GM12878 (cell line): ENCODE results near the gene ZMIZ1.

ENCODE experiments used
- FOXM1 ChIP-seq: IDR thresholded peaks from 2 replicates; pipeline ENCODE4 v1.6.1; 2012; ENCODE audit warnings: low read depth, mild to moderate bottlenecking, inconsistent platforms, low read length, moderate library complexity
- ZNF274 ChIP-seq: IDR thresholded peaks from one replicate; pipeline ENCODE4 v1.8.0; 2011; ENCODE audit not compliant: insufficient read length, insufficient read depth
- TF ChIP-seq, protein P1 (sequence below), 3 experiments: IDR thresholded peaks in 2 of 3; conservative IDR thresholded peaks in 1 of 3; 2 replicates each; pipeline ENCODE4 v1.5.1; 2011; ENCODE audit warnings: low read depth in 3 of 3, low read length in 3 of 3, mild to moderate bottlenecking in 3 of 3, control low read depth in 2 of 3, moderate library complexity in 2 of 3, inconsistent platforms in 1 of 3, mixed read lengths in 1 of 3; ENCODE audit not compliant: control insufficient read depth in 2 of 3, insufficient read depth in 1 of 3; ENCODE audit errors: extremely low read depth in 1 of 3

DNA sequence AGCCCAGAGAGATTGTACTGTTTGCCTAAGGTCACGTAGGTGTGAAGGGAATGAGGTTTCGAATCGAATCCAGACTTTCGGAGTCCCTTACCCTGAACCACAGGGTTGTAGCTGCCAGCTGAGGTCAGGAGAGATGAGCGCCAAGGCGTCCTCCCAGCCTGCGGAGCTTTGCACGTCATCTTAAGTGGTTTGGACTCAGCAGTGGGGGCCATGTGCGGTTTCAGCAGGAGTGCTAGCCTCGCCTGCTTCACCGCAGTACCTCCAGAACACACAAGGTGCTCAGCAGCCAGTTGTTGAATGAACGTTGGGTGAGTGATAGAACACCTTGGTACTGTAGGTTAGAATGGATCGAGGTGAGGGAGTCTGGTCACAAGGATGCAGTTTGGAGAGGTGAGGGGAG, 203.6 kb downstream of the ZMIZ1 start:
- no peak for TF ChIP-seq FOXM1
- TF ChIP-seq, protein P1, sequence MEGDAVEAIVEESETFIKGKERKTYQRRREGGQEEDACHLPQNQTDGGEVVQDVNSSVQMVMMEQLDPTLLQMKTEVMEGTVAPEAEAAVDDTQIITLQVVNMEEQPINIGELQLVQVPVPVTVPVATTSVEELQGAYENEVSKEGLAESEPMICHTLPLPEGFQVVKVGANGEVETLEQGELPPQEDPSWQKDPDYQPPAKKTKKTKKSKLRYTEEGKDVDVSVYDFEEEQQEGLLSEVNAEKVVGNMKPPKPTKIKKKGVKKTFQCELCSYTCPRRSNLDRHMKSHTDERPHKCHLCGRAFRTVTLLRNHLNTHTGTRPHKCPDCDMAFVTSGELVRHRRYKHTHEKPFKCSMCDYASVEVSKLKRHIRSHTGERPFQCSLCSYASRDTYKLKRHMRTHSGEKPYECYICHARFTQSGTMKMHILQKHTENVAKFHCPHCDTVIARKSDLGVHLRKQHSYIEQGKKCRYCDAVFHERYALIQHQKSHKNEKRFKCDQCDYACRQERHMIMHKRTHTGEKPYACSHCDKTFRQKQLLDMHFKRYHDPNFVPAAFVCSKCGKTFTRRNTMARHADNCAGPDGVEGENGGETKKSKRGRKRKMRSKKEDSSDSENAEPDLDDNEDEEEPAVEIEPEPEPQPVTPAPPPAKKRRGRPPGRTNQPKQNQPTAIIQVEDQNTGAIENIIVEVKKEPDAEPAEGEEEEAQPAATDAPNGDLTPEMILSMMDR (IDR thresholded peaks at IDR 0.05 in 2 of 3, conservative IDR thresholded peaks at IDR 0.05 in 1 of 3; ENCODE audit: control insufficient read depth in 2 of 3, extremely low read depth in 1 of 3, insufficient read depth in 1 of 3, low read depth in 3 of 3, low read length in 3 of 3): no peak
- TF ChIP-seq ZNF274: no peak
